GM21367 (cell line): ENCODE results near the gene RAB11FIP5.
A peak's percentile ranks its signal among the peaks of the same experiment; 100 is the strongest.
"Not testable (repeated sequence)": the region's sequence is repeated elsewhere in the genome, so short reads cannot be mapped to it uniquely, and the experiment has no call there.

ENCODE experiments used
- ATAC-seq: cut with Tn5 transposase; IDR thresholded peaks from one replicate; pipeline ENCODE4 v1.9.1; 2021; ENCODE audit not compliant: unreplicated experiment

The RAB11FIP5 gene

DNA sequence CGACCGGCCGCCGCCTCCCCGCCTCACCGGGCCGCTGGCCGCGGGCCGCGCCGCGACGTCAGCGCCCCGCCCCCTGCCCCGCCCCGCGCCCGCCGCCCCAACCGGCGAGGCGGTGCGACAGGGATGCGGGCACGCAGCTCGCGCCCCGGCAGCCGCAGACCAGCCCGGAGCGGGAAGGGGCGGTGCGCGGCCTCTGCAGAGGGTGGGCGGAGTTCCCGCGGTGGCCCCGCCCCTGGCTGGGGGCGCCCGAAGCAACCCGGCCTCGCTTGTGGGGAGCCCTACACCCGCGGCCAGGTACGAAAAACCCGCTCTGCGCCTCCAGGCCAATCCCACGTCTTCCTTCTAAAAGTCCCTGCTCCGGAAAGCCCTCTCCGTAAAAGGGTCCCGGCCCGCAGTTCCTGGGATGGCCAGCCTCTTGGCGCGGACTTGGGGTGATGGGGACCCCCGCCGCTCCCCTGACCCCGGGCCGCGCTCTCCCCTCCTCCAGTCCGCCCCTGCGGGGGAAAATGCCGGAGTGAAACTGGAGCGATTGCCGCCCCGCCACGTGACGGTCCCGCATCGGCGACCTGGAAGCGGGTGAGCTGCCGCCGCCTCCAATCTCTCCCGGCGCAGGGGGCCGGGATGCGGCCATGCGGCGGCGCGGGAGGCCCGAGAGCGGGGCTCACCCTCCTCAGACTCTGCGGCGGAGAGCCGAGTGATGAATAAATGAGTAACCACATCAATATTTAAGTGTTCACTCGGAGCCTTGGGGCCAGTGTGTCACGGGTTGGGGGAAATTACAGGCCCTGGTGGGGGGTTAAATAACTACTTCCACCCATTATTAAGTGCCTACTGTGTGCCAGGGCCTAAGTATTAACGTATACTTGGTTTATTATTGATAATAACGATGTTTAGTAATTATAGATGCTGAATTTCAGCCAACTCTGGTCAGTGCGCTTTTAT is at the start of gene RAB11FIP5:
TSS of gene RAB11FIP5 (minus strand) at position 36 of the 942 bp plus-strand sequence. CDS start 171 bp downstream, outside the sequence.
- ATAC-seq, result peak; percentile 65

DNA sequence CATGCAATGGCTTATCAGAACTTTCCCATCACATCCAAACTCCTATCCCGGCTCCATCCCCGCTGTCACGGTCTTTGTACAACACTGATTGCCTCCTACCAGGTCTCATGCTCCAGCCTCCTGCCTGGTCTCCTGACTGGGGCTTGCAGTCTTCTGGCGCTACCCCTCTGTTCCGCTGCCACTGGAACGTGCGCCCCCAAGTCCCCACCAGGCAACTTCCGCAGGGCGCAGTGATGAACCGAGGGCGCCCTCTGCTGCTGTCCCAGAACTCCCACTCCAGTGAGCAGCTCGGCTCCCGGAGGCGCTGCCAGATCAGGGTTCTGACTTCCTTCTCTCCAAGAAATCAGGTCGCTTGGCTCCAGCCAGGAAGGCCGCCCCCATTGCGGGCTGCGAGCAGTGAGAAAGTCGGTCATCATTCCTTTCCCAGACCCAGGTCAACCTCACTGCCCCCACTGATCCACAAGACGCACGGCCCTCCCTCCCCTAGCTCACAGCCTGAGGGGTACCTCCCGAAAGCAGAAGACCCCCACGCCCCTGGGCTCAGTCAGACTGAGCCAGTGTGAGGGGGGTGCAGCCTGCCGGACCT is 43.9 kb upstream of the RAB11FIP5 start:
- no peak for ATAC-seq

GRCh38 chr2:73142937-73143336 is 30.2 kb upstream of the RAB11FIP5 start:
- no peak for ATAC-seq

GRCh38 chr2:73141896-73142295 is 29.1 kb upstream of the RAB11FIP5 start:
- ATAC-seq, result no peak

GRCh38 chr2:73135236-73135635 is 22.5 kb upstream of the RAB11FIP5 start:
- ATAC-seq, result no peak

GRCh38 chr2:73134471-73134870 is 21.7 kb upstream of the RAB11FIP5 start:
- no peak for ATAC-seq

- no peak for ATAC-seq
Observed at GRCh38 chr2:73133566-73134197, 20.9 kb upstream of the RAB11FIP5 start.

GRCh38 chr2:73131807-73132206 is 19.1 kb upstream of the RAB11FIP5 start:
- no peak for ATAC-seq

- ATAC-seq, result no peak
Observed at GRCh38 chr2:73130790-73131189, 18.0 kb upstream of the RAB11FIP5 start.

- ATAC-seq, result no peak
Observed at GRCh38 chr2:73128841-73129535, 16.2 kb upstream of the RAB11FIP5 start.

- ATAC-seq, result no peak
Observed at GRCh38 chr2:73122536-73122935, 9.8 kb upstream of the RAB11FIP5 start.

GRCh38 chr2:73119611-73120239 is 7.0 kb upstream of the RAB11FIP5 start:
- ATAC-seq, result not testable (repeated sequence)

GRCh38 chr2:73117441-73117840 is 4.7 kb upstream of the RAB11FIP5 start:
- ATAC-seq, result no peak

- ATAC-seq, result no peak
Observed at GRCh38 chr2:73116182-73116960, 3.6 kb upstream of the RAB11FIP5 start.

DNA sequence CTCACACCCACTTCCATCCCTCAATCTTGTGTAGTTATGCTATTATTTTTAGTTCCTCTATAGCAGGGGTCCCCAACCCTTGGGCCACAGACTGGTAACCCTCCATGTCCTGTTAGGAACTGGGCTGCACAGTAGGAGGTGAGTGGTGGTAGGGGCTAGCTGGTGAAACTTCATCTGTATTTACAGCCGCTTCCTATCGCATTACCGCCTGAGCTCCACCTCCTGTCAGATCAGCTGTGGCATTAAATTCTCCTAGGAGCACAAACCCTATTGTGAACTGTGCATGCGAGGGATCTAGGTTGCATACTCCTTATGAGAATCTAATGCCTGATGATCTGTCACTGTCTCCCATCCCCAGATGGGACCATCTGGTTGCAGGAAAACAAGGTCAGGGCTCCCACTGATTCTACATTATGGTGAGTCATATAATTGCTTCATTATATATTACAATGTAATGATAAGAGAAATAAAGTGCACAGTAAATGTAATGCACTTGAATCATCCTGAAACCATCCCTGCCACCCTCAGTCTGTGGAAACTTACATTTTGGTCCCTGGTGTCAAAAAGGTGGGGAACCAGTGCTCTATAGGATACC is 1.6 kb upstream of the RAB11FIP5 start:
- no peak for ATAC-seq

GRCh38 chr2:73112026-73112912 is 479 bp downstream of the RAB11FIP5 start:
- ATAC-seq, result peak; percentile 20

GRCh38 chr2:73111073-73112025 is 1.4 kb downstream of the RAB11FIP5 start:
- ATAC-seq, result no peak
